Liver (tissue), 9 donors: ENCODE measurements around the gene SPCS3. TPM values are rescaled to one million over a fixed set of nuclear protein-coding genes. Genes with fewer than 3 reads are reported as not detected.

Experiments
- DNase-seq: peaks from one replicate; pipeline ENCODE4 v3.0.0-alpha.2; 2017; ENCODE audit warnings: low spot score
- H3K27ac ChIP-seq, 2 donors: one replicate each; pipeline ENCODE4 v1.7.0; 2013; ENCODE audit warnings: inconsistent platforms in 2 of 2, low read length in 2 of 2, control low read depth in 1 of 2, low read depth in 1 of 2, mild to moderate bottlenecking in 1 of 2
- H3K27me3 ChIP-seq, 4 donors: one replicate each; pipeline versions ENCODE4 v1.6.1 to v1.7.0; 2013; ENCODE audit warnings: low read length in 3 of 4, inconsistent platforms in 1 of 4, mild to moderate bottlenecking in 1 of 4, moderate library complexity in 1 of 4; ENCODE audit not compliant: control insufficient read depth in 4 of 4, insufficient read depth in 4 of 4
- H3K36me3 ChIP-seq, 4 donors: one replicate each; pipeline versions ENCODE4 v1.6.1 to v1.7.0; 2013; ENCODE audit warnings: low read length in 3 of 4, mild to moderate bottlenecking in 3 of 4, low read depth in 1 of 4, moderate library complexity in 1 of 4; ENCODE audit not compliant: control insufficient read depth in 4 of 4, insufficient read depth in 3 of 4
- H3K4me1 ChIP-seq, 4 donors: one replicate each; pipeline versions ENCODE4 v1.6.1 to v1.7.0; 2013; ENCODE audit warnings: low read length in 3 of 4, mild to moderate bottlenecking in 3 of 4, moderate library complexity in 1 of 4; ENCODE audit not compliant: control insufficient read depth in 4 of 4, insufficient read depth in 4 of 4
- H3K4me3 ChIP-seq, 3 donors: one replicate each; pipeline versions ENCODE4 v1.6.1 to v1.7.0; 2013; ENCODE audit warnings: low read length in 3 of 3, control low read depth in 1 of 3, low read depth in 1 of 3, mild to moderate bottlenecking in 1 of 3
- H3K9ac ChIP-seq, 2 donors: one replicate each; pipeline ENCODE4 v1.7.0; 2013; ENCODE audit warnings: low read length in 2 of 2, mild to moderate bottlenecking in 2 of 2, moderate library complexity in 2 of 2, control low read depth in 1 of 2, low read depth in 1 of 2
- H3K9me3 ChIP-seq, 4 donors: one replicate each; pipeline versions ENCODE4 v1.6.1 to v1.7.0; 2013; ENCODE audit warnings: low read length in 3 of 4; ENCODE audit not compliant: control insufficient read depth in 4 of 4
- CTCF ChIP-seq: fragments of 150-350 bp; IDR thresholded peaks from 2 replicates; pipeline ENCODE4 v1.5.1; 2017; ENCODE audit warnings: improper control_type of control experiment, low read depth, low read length; ENCODE audit not compliant: missing input control
- FOXA1 ChIP-seq: IDR thresholded peaks from 2 replicates; pipeline ENCODE4 v1.6.1; 2016; ENCODE audit warnings: antibody characterized with exemption
- FOXA2 ChIP-seq: IDR thresholded peaks from 2 replicates; pipeline ENCODE4 v1.6.1; 2016; ENCODE audit warnings: antibody characterized with exemption
- GABPA ChIP-seq, 2 donors: IDR thresholded peaks in 1 of 2; conservative IDR thresholded peaks in 1 of 2; 2 replicates each; pipeline ENCODE4 v1.6.1; 2016; ENCODE audit warnings: antibody characterized with exemption in 2 of 2, mild to moderate bottlenecking in 1 of 2, moderate library complexity in 1 of 2
- HNF4A ChIP-seq, 2 donors: conservative IDR thresholded peaks; 2 replicates each; pipeline ENCODE4 v1.6.1; 2016; ENCODE audit warnings: antibody characterized with exemption in 2 of 2, mild to moderate bottlenecking in 2 of 2
- HNF4G ChIP-seq: IDR thresholded peaks from 2 replicates; pipeline ENCODE4 v1.6.1; 2016; ENCODE audit warnings: antibody characterized with exemption
- JUND ChIP-seq, 2 donors: IDR thresholded peaks; 2 replicates each; pipeline ENCODE4 v1.6.1; 2016; ENCODE audit warnings: antibody characterized with exemption in 2 of 2
- MAX ChIP-seq: IDR thresholded peaks from 2 replicates; pipeline ENCODE4 v1.6.1; 2016; ENCODE audit warnings: antibody characterized with exemption
- NR2F2 ChIP-seq: IDR thresholded peaks from 2 replicates; pipeline ENCODE4 v1.6.1; 2016; ENCODE audit warnings: antibody characterized with exemption
- RAD21 ChIP-seq, 2 donors: IDR thresholded peaks; 2 replicates each; pipeline ENCODE4 v1.6.1; 2016; ENCODE audit warnings: antibody characterized with exemption in 2 of 2, mild to moderate bottlenecking in 2 of 2
- REST ChIP-seq: IDR thresholded peaks from 2 replicates; pipeline ENCODE4 v1.6.1; 2016; ENCODE audit warnings: antibody characterized with exemption, mild to moderate bottlenecking
- RXRA ChIP-seq, 2 donors: IDR thresholded peaks; 2 replicates each; pipeline ENCODE4 v1.6.1; 2017 to 2018; ENCODE audit warnings: antibody characterized with exemption in 2 of 2, mild to moderate bottlenecking in 1 of 2
- SP1 ChIP-seq: IDR thresholded peaks from 2 replicates; pipeline ENCODE4 v1.6.1; 2018; ENCODE audit warnings: antibody characterized with exemption, mild to moderate bottlenecking
- TAF1 ChIP-seq: conservative IDR thresholded peaks from 2 replicates; pipeline ENCODE4 v1.6.1; 2016; ENCODE audit warnings: antibody characterized with exemption, mild to moderate bottlenecking
- YY1 ChIP-seq: IDR thresholded peaks from 2 replicates; pipeline ENCODE4 v1.6.1; 2016; ENCODE audit warnings: antibody characterized with exemption, mild to moderate bottlenecking
- WGBS: extraction: QIAGEN DNeasy Blood & Tissue Kit; methylation state at CpG from one replicate; pipeline ENCODE4 v1.1.7; 2013; 5-methylcytosine and 5-hydroxymethylcytosine counted together
- polyA plus RNA-seq, 2 donors: library from polyadenylated mRNA; stranded (reverse) in 1 of 2; unstranded in 1 of 2; fragments of 200-250 nt in 1 of 2; fragments of >200 nt in 1 of 2; fragmentation: Nextera tagmentation in 1 of 2; extraction: Ambion mirVana in 1 of 2; gene quantifications; one replicate each; pipeline versions ENCODE4 v1.2.1 to v1.2.3, GENCODE V29; 2013 to 2015
- total RNA-seq, 2 donors: library from RNA; depleted of rRNA; stranded (reverse); fragments of >200 nt; gene quantifications; one replicate each; pipeline ENCODE4 v1.2.3, GENCODE V29; 2014
- TF ChIP-seq, protein P1 (sequence below): IDR thresholded peaks from 2 replicates; pipeline ENCODE4 v1.6.1; 2016; ENCODE audit warnings: antibody characterized with exemption
- donor health status: healthy.
- donor health status: healthy.
- donor health status: healthy.
- donor health status: healthy.
- donor health status: healthy.

Gene SPCS3
- total and polyA plus RNA-seq, 4 donors = 54.0 to 79.4 (median 63.0) TPM

GRCh38 chr4:176360446-176360845 lies 40.7 kb downstream of the SPCS3 start:
- Histone ChIP-seq H3K27me3 (no peaks in the 10 kb centered on the region), H3K9ac (no peak overlapping the region), H3K36me3 (no peaks in the 10 kb centered on the region), H3K27ac (no peak overlapping the region), H3K4me1 (no peaks in the 10 kb centered on the region), H3K9me3 (no peaks in the 10 kb centered on the region), H3K4me3 (no peak overlapping the region)
- TF ChIP-seq RXRA (IDR thresholded peaks at IDR 0.05) (no peak), RAD21 (IDR thresholded peaks at IDR 0.05) (no peak), GABPA (IDR thresholded peaks at IDR 0.05 in 1 of 2, conservative IDR thresholded peaks at IDR 0.05 in 1 of 2) (no peak), CTCF (no peak), HNF4G (no peak), REST (no peak), MAX (no peak), FOXA1 (no peak), HNF4A (conservative IDR thresholded peaks at IDR 0.05) (no peak)
- no peak for DNase-seq

GRCh38 chr4:176363072-176363471 lies 43.3 kb downstream of the SPCS3 start:
- no peak overlapping the region for H3K4me3 ChIP-seq
- TF ChIP-seq RXRA (IDR thresholded peaks at IDR 0.05) (no peak), FOXA2 (no peak), GABPA (IDR thresholded peaks at IDR 0.05 in 1 of 2, conservative IDR thresholded peaks at IDR 0.05 in 1 of 2) (no peak), RAD21 (IDR thresholded peaks at IDR 0.05) (no peak), NR2F2 (no peak), SP1 (no peak), YY1 (no peak), CTCF (no peak), HNF4A (conservative IDR thresholded peaks at IDR 0.05) (no peak), TAF1 (no peak), REST (no peak), JUND (IDR thresholded peaks at IDR 0.05) (no peak)
- TF ChIP-seq, protein P1, sequence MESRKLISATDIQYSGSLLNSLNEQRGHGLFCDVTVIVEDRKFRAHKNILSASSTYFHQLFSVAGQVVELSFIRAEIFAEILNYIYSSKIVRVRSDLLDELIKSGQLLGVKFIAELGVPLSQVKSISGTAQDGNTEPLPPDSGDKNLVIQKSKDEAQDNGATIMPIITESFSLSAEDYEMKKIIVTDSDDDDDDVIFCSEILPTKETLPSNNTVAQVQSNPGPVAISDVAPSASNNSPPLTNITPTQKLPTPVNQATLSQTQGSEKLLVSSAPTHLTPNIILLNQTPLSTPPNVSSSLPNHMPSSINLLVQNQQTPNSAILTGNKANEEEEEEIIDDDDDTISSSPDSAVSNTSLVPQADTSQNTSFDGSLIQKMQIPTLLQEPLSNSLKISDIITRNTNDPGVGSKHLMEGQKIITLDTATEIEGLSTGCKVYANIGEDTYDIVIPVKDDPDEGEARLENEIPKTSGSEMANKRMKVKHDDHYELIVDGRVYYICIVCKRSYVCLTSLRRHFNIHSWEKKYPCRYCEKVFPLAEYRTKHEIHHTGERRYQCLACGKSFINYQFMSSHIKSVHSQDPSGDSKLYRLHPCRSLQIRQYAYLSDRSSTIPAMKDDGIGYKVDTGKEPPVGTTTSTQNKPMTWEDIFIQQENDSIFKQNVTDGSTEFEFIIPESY = no peak
- no peak overlapping the region for H3K27ac ChIP-seq
- no peak for DNase-seq
- no peaks in the 10 kb centered on the region for H3K4me1 ChIP-seq
- H3K27me3 ChIP-seq = no peaks in the 10 kb centered on the region
- no peaks in the 10 kb centered on the region for H3K9me3 ChIP-seq
- no peak overlapping the region for H3K9ac ChIP-seq
- WGBS = 84% methylated on average over 1 of the region's 1 CpG
- no peaks in the 10 kb centered on the region for H3K36me3 ChIP-seq
